IPS DF 19.7 (cell line): Measurements from ENCODE around the gene CLDN15.
"Not testable (repeated sequence)": the region's sequence is repeated elsewhere in the genome, so short reads cannot be mapped to it uniquely, and the experiment has no call there.

ENCODE experiments used
- DNase-seq: peaks from one replicate; pipeline ENCODE4 v3.0.0-alpha.2; 2013; ENCODE audit warnings: low read depth, low spot score

Gene CLDN15, protein sequence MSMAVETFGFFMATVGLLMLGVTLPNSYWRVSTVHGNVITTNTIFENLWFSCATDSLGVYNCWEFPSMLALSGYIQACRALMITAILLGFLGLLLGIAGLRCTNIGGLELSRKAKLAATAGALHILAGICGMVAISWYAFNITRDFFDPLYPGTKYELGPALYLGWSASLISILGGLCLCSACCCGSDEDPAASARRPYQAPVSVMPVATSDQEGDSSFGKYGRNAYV

DNA sequence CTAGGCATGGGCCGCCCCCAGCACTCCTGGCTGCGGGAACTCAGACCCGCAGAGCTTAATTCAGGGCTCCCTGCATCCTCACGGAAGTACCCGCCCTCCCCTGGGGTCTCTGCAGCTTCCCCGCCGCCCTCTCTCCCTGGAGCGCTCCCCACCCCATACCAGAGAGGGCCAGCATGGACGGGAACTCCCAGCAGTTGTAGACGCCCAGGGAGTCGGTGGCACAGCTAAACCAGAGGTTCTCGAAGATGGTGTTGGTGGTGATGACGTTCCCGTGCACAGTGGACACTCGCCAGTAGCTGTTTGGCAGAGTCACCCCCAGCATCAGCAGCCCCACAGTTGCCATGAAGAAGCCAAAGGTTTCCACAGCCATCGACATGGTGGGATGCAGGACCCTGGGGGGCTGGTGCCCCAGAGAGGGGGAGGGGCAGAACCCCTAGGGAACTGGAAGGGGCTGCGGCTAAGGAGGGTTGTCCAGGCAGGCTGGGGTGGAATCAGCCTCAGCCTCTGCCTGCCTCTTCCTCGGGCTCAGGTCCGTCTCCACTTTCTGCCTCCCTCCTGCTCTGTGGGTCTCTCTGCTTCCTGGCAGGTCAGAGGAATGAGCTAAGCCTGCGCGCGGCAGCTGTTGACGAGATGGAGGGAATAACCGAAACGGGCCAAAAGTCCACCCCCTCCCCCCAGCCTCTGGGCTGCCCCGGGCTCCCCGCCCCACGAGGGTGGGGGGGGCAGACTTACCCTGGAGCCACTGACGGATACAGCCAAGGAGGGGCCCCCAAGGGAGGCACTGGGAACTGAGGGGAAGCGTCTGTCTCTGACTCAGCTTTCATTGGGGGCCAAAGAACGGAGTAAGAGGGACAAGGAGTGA, at the start of gene CLDN15:
CLDN15 (minus strand) TSS at position 597 of the 862 bp plus-strand sequence; CDS start at position 376, 221 bp downstream.
- DNase-seq = no peak

DNA sequence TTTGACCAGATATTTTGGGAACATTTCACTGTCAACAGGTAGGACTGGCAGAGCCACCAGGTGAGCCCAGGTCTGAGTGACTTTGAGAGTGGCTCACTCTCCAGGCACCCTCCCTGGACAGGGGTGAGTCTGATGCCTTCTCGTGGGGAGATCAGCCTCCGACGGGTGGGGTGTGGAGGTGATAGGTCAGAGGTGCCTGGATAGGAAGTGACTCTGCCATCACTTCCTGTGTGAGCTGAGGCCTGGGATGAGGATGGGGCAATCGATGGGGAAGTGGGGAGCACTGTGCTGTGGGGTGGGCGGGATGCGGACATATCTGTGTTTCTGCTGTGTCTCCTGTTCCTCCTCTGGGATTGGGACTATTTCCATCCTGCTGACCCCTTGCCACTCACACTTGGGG, 49.4 kb upstream of the CLDN15 start:
- DNase-seq = no peak

DNA sequence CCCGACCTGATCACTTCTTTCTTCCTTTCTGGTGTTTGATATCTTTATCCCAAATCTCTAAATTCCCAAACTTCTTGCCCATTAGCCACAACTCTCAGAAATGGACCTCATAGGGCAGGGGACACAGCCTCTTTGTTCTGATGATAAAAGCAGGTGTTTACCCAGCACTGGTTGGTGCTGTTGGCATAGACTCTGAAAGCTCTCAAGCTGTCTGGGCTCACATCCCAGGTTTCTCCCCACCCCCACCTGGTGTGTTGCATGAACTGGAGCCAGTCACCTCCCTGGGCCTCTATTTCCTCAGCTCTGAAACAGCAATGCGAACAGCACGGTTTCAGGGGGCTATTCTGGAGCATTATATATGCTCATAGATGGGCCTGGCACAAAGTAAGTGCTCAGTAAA, 48.3 kb upstream of the CLDN15 start:
- not testable (repeated sequence) for DNase-seq

DNA sequence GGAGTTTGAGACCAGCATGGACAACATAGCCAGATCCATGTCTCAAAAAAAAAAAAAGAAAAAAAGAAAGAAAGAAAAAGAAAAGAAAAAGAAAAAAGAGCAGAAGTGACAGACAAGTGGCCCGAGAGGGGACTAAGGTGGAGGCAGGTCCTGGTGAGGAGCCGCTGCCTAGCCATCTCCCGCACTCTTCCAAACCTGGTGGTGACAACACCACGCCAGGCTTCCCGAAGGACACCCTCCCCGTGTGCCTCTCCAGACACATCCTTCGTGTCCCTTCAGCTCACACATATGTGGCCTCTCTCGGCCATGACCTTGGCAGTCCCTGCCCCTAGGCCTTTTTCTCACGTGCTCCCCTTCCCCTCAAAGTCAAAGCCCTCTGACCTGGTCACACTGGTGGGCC, 47.6 kb upstream of the CLDN15 start:
- no peak for DNase-seq

DNA sequence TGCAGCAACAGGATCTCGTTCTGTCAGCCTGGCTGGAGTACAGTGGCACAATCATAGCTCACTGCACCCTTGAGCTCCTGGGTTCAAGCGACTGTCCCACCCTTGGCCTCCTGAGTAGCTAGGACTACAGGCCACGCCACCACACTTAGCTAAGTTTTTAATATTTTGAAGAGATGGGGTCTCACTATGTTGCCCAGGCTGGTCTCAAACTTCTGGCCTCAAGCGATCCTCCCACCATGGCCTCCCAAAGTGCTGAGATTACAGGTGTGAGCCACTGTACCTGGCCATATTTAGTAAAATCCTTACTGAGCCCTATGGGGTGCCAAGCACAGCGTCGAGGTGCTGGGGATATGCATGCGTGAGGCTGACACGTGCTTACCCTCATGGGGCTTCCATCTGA, 43.3 kb upstream of the CLDN15 start:
- not testable (repeated sequence) for DNase-seq

DNA sequence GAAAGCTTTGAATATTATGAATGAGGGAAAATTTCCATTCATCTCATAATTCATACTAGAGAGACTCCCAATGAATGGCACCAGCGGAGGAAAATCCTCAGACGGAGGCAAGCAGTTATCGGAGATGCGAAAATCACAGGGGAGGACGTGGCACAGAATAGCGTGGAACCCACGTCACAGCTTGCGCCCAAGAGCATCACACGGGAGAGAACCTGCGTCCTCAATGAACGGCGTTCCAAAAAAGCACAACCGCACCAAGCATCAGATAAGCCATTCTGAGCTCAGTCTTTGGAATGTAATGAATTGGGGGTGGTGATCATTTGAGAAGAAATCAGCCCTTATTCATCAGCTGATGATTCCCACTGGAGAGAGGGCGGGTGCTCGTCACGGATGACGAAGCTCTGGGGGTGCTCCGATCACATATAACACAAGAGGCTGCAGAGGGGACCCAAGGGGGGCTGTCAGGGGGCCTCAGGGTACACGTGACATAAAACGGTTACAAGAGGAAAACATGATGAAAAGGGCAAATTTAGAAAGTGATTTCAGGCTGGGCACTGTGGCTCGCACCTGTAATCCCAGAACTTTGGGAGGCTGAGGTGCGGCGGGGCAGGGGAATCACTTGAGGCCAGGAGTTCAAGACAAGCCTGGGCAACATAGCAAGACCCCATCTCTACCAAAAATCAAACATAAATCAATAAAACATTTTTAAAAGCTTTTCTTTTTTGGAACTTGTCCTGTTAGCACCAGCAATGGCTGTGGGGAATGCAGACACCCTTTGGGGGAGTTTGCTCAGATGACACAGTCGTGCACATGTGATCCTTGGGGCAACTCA, 41.1 kb upstream of the CLDN15 start:
- DNase-seq = no peak

DNA sequence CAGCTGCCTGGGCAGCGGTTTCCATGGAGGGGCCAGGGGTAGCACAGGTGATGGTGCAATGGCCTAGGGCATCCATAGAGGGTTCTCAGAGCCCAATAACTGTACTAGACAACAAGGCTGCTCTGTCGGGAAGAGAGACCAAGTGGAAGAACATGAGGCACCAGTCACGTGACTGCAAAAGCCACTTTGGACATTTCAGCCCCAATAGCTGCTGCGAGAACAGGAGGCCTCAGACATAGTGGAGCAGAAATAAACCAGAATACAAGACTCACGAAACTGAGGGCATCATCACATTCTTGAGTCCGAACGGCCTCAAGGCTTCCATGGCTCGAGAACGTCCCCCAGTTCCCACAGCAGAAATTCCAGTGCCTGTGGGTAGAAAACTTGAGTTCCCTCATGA, 39.6 kb upstream of the CLDN15 start:
- DNase-seq = no peak

DNA sequence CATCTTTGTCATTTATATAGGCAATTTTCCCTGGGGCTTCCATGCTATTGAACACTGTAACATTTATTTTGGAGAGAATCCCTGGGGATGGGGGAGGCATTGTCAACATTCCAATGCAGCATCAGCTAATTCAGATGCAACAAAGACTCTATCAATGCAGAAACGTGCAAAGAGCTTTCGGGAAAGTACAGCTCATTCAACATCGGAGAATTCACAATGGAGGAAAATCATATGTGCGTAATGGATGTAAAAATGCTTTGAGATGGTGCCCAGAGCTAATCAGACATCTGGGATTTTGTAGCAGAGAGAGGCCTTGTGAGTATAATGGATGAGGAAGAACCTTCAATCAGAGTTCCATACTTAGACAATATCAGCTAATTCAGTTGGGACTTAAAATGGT, 35.6 kb upstream of the CLDN15 start:
- DNase-seq = no peak

DNA sequence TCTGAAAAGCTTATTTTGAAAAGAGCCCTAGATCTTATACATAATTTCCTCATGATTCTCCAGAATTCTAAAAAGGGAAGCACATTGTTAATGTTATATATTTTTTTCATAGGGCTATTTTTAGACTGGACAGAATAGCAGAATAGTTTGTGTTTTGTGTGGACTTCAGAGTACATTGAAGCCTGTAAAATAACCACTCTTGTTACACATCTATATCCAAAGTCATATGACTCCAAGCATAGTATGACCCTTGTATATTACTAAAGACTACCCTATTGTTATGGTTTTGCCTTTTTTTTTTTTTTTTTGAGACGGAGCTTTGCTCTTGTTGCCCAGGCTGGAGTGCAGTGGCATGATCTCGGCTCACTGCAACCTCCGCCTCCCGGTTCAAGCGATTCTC, 33.4 kb upstream of the CLDN15 start:
- DNase-seq = no peak

DNA sequence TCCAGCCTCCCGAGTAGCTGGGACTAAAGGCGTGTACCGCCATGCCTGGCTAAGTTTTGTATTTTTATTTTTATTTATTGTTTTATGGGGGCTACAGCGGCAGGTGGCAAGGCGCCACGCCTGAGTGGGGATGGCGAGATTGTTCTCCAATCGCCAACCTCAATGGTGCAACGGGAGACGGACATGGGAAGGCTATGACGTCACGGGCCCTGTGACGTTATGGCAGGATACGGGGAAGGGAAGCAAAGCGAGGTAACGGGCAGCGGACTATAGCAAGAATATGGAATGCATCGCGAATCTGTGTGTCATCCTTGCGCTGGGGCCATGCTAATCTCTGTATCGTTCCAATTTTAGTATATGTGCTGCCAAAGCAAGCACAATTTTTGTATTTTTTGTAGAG, 32.1 kb upstream of the CLDN15 start:
- DNase-seq = no peak

DNA sequence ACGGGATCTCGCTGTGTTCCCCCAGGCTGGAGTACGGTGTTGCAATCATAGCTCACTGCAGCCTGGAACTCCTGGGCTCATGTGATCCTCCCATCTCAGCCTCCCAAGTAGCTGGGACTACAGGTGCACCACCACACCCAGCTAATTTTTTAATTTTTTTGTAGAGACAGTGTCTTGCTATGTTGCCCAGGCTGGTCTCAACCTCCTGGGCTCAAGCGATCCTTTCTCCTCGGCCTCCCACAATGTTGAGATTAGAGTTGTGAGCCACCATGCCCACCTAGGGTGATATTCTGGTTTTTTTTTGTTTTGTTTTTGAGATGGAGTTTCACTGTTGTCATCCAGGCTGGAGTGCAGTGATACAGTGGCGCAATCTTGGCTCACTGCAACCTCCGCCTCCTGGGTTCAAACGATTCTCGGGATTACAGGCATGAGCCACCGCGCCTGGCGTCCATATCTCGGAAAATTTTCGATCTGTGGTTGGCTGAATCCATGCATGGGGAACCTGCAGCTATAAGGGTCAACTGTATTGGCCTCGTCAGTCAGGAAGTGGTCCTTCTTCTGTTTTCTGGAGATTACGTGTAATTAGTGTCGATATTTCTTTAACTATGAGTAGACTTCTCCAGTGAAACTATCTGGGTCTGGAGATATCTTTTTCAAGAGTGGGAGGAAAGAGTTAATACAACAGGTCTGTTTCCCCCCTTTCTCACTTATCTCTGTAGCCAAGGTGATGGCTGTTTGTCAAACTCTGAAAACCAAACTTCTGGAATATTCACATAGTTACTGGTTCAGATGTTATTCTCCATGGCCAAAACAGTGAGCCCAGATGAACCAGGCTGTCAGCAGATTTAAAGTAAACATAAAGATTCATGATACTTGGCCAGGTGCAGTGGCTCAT, 28.3 kb upstream of the CLDN15 start:
- no peak for DNase-seq

DNA sequence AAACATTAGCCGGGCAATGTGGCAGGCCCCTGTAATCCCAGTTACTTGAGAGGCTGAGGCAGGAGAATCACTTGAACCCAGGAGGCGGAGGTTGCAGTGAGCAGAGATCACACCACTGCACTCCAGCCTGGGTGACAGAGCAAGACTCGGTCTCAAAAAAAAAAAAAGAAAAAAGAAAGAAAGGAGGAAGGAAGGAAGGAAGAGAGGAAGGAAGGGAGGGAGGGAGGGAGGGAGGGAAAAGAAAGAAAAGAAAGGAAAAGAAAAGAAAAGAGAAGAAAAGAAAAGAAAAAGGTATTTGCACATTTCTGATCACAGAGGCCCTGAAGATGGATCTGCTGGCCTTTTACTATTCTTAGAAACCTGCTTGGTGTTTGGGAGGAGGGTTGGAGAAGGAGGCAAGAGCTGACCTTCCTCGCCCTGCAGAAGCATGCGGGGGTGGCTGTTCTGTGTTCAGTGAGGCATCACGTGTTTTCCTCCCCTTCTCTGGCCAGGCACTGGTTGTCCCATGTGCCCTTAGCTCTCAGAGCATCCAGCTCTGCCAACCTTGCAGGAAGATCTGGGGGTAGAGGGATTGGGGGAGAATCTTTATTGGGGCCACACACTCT, 26.6 kb upstream of the CLDN15 start:
- DNase-seq = not testable (repeated sequence)

DNA sequence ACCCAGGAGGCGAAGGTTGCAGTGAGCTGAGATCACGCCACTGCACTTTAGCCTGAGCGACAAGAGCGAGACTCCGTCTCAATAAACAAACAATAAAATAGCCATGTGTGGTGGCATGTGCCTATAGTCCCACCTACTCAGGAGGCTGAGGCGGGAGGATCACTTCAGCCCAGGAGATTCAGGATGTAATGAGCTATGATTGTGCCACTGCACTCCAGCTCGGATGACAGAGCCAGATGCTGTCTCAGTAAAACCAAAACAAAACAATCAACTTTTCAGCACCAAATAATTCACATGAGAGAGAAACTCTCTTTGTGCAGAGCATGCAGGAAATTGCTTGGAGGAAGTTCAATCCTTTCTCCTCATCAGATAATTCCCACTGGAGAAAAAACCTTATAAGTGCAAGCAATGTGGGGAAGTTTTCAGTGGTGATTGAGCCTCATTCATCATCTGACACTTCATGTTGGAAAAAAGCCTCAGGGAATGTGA, 20.7 kb upstream of the CLDN15 start:
- no peak for DNase-seq

DNA sequence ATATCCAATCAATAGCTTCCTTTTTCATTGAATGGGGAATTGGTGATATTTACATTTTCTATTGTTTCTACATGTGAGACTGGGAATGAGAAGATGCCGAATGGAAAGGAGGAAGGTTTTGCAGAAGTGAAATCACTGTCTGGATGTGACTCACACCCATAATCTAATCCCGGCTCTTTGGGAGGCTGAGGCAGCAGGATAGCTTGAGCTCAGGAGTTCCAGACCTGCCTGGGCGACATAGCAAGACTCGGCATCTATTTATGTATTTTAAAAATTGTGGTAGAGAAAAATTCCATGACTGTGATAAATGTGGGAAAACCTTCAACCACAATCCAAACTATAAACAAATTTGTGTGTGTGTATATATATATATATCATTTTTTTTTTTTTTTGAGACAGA, 18.2 kb upstream of the CLDN15 start:
- DNase-seq = no peak

DNA sequence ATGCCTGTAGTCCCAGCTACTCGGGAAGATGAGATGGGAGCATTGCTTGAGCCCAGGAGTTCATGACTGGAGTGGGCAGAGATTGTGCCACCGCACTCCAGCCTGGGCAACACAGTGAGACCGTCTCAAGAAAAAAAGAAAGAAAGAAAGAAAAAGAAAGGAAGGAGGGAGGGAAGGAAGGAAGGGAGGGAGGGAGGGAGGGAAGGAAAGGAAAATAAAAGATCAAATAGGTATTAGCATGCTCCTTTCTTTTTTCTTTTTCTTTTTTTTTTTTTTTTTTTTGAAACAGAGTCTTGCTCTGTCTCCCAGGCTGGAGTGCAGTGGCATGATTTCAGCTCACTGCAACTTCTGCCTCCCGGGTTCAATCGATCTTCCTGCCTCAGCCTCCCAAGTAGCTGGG, 15.6 kb upstream of the CLDN15 start:
- not testable (repeated sequence) for DNase-seq

DNA sequence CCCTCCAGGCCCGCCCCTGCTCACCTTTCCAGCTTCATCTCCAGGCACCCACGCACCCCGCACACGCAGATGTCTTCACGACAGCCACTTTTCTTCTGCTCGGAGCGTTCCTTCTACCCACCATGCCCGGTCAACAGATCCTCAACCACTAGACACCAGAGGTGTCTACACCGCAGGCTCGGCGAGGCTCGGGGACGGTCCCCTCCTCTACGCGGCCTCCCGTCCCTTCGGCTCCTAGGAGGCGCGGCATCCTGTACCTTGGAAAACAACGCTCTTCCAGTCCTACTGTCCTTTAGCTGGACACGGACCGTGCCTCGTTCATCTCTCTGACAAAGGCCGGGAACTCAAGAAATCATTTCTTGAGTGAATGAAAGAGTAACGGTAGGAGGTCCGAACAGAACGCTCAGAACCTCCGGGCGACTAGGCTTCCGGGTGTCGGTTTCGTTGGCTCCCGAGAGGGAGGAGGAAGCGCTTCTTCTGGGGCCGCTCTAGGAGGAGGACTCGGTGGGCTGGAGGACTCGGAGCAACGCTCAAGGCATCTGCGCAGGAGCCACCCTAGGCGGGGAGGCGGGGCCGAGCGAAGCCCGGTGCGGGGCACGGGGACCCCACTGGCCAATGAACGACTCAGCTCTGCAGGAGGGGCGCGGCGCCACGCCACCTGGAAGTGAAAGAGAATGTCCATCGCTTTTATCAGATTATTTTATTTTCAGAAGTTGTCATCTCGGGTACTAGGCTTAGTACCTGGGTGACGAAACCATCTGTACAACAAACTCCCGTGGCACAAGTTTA, 14.5 kb upstream of the CLDN15 start:
- DNase-seq = peak; percentile 92

DNA sequence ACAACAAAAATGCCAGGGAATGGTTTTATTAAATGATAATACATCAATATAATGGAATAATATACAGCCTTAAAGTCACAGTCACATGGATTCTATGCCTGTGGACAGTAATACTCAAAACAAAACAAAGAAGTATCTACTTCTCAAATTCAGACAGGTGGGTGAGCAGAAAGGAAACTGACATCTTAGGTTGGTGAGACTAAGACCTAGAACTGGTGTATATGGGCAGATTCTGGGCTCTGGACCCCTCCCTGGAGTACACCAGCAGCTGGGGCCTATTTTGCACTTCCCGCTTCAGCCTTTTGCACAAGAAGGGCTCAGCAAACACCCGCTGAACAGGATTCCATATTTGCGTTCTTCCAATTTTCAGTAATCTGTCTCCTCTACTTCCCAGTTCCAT, 12.7 kb upstream of the CLDN15 start:
- DNase-seq = no peak

DNA sequence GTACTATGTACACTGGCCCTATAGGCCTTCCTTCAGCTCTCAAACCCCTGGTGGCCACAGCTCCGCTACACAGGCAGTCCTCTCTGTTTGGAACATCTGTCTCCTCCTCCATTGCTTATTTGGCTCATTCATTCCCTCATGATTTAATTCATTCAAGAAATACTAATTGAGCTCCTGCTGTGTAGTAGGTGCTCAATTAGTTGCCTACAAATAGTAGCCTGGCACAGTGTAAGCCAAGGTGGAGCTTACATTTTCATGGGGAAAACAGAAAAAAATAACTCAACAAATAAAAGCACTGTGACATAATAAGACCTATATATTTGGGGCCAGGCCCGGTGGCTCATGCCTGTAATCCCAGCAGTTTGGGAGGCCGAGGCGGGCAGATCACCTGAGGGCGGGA, 10.7 kb upstream of the CLDN15 start:
- no peak for DNase-seq

DNA sequence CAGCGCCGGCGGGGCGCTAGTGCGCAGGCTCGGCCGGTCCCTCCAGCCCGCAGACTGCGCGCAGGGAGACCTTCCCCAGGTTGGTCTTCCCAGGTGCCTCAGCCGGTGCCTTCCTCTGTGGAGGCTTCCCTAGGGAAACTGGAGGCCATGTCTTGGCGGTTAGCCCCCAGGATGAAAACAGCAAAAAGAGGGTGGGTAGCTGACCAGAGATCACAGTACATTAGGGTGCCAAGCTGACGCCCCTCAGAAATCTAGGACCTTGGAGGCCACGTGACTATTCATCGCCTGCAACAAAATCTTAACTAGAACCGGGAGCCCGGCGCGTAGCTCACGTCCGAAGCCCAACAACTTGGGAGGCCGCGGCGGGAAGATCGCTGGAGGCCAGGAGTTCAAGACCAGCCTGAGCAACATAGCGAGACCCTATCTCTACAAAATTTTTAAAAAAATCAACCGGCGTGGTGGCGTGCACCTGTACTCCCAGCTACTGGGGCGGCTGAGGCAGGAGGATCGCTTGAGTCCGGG, 7.6 kb upstream of the CLDN15 start:
- DNase-seq = no peak
